Fibroblast of lung (primary cell): ENCODE measurements around the gene PRDX2. TPM values are rescaled to one million over a fixed set of nuclear protein-coding genes. Genes with fewer than 3 reads are reported as not detected.

Source experiments
- DNase-seq, 2 donors: peaks; one replicate each; pipeline versions ENCODE4 v3.0.0 to v3.0.0-alpha.2; 2010; ENCODE audit warnings: low read depth in 2 of 2
- H2AFZ ChIP-seq: 2 replicates; pipeline ENCODE4 v1.5.1; 2012; ENCODE audit warnings: low read length, control low read depth, inconsistent platforms
- H3K27ac ChIP-seq: 2 replicates; pipeline ENCODE4 v1.5.1; 2011; ENCODE audit warnings: low read length, control low read depth; ENCODE audit not compliant: insufficient read depth
- H3K27me3 ChIP-seq: 2 replicates; pipeline ENCODE4 v1.5.1; 2011; ENCODE audit warnings: mild to moderate bottlenecking, low read length; ENCODE audit not compliant: control insufficient read depth, insufficient read depth
- H3K36me3 ChIP-seq: 2 replicates; pipeline ENCODE4 v1.5.1; 2011; ENCODE audit warnings: low read length; ENCODE audit not compliant: control insufficient read depth, insufficient read depth
- H3K4me1 ChIP-seq: 2 replicates; pipeline ENCODE4 v1.5.1; 2011; ENCODE audit warnings: low read length; ENCODE audit not compliant: control insufficient read depth, insufficient read depth; ENCODE audit errors: extremely low read depth
- H3K4me2 ChIP-seq: 2 replicates; pipeline ENCODE4 v1.5.1; 2011; ENCODE audit warnings: low read length, control low read depth; ENCODE audit not compliant: insufficient read depth; ENCODE audit errors: extremely low read depth
- H3K4me3 ChIP-seq, 4 experiments: fragments of 200-600 bp in 1 of 4; sonication (generic) in 1 of 4; replicated peaks in 1 of 4; 2 replicates each; pipeline ENCODE4 v1.5.1; 2011 to 2016; ENCODE audit warnings: low read length in 4 of 4, low read depth in 3 of 4, mild to moderate bottlenecking in 3 of 4, control low read depth in 2 of 4, inconsistent platforms in 1 of 4, mixed read lengths in 1 of 4; ENCODE audit not compliant: insufficient read depth in 1 of 4; ENCODE audit errors: control extremely low read depth in 1 of 4
- H3K79me2 ChIP-seq: 2 replicates; pipeline ENCODE4 v1.5.1; 2012; ENCODE audit warnings: mild to moderate bottlenecking, low read length, inconsistent platforms; ENCODE audit not compliant: control insufficient read depth, insufficient read depth
- H3K9ac ChIP-seq: 2 replicates; pipeline ENCODE4 v1.5.1; 2011; ENCODE audit warnings: mild to moderate bottlenecking, low read length, control low read depth; ENCODE audit not compliant: insufficient read depth
- H3K9me3 ChIP-seq: 2 replicates; pipeline ENCODE4 v1.5.1; 2012; ENCODE audit warnings: low read depth, low read length; ENCODE audit not compliant: control insufficient read depth, insufficient read depth
- H4K20me1 ChIP-seq: 2 replicates; pipeline ENCODE4 v1.5.1; 2011; ENCODE audit warnings: low read length; ENCODE audit not compliant: control insufficient read depth, insufficient read depth; ENCODE audit errors: extremely low read depth
- EZH2 ChIP-seq: IDR thresholded peaks from 2 replicates; pipeline ENCODE4 v1.5.1; 2012; ENCODE audit warnings: low read length, control low read depth, mild to moderate bottlenecking; ENCODE audit errors: missing control alignments
- polyA plus RNA-seq, 2 donors: library from polyadenylated mRNA; depleted of rRNA in 1 of 2; stranded (reverse) in 1 of 2; unstranded in 1 of 2; fragments of >200 nt; gene quantifications; 2 replicates each; pipeline ENCODE4 v1.2.1, GENCODE V29; 2011 to 2012; ENCODE audit warnings: missing spikeins in 1 of 2
- total RNA-seq: library from RNA; depleted of rRNA; stranded (reverse); fragments of >200 nt; gene quantifications from 2 replicates; pipeline ENCODE4 v1.2.1, GENCODE V29; 2014
- TF ChIP-seq, protein P1 (sequence below), 2 donors: IDR thresholded peaks in 1 of 2; conservative IDR thresholded peaks in 1 of 2; 1 replicate in 1 of 2; 2 replicates in 1 of 2; pipeline ENCODE4 v1.5.1; 2011 to 2012; ENCODE audit warnings: low read length in 2 of 2, control low read depth in 1 of 2, inconsistent platforms in 1 of 2, low read depth in 1 of 2, mild to moderate bottlenecking in 1 of 2

Gene PRDX2
- total and polyA plus RNA-seq, 2 donors (not counting 1 experiment from before 2014, with no cell fraction given): 186 to 228 TPM

DNA sequence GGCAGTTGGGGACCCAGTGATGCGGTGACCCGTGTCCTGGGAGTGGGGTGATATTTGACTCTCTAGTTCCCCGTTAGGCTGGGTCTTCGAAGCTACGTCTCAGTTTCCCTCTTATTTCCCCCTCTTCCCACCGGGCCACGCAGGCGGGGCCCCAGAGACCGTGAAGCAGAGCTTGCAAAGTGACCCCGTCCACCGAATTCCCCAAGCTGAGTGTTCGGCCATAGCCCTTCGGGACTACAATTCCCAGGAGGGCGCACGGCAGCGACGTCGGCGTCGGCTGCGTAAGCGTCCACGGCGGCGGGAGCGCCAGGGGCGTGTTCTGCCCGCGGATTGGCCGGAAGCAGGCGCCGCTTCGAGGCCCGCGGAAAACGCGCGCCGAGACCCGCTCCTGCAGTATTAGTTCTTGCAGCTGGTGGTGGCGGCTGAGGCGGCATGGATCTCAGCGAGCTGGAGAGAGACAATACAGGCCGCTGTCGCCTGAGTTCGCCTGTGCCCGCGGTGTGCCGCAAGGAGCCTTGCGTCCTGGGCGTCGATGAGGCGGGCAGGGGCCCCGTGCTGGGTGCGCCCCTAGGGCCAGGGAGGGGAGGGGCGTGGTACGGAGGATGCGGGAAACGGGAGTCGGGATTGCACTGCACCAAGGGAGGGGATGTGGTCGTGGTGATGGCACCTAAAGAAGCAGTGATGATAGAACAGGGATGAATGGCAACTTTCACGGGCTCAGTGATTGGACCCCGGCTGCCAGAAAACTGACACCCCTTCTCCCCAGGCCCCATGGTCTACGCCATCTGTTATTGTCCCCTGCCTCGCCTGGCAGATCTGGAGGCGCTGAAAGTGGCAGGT, 4.9 kb upstream of the PRDX2 start, which contains the start of gene RNASEH2A:
RNASEH2A (plus strand) TSS at position 343 of the 840 bp plus-strand sequence; CDS start at position 433, 90 bp downstream.
- TF ChIP-seq, protein P1, sequence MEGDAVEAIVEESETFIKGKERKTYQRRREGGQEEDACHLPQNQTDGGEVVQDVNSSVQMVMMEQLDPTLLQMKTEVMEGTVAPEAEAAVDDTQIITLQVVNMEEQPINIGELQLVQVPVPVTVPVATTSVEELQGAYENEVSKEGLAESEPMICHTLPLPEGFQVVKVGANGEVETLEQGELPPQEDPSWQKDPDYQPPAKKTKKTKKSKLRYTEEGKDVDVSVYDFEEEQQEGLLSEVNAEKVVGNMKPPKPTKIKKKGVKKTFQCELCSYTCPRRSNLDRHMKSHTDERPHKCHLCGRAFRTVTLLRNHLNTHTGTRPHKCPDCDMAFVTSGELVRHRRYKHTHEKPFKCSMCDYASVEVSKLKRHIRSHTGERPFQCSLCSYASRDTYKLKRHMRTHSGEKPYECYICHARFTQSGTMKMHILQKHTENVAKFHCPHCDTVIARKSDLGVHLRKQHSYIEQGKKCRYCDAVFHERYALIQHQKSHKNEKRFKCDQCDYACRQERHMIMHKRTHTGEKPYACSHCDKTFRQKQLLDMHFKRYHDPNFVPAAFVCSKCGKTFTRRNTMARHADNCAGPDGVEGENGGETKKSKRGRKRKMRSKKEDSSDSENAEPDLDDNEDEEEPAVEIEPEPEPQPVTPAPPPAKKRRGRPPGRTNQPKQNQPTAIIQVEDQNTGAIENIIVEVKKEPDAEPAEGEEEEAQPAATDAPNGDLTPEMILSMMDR (conservative IDR thresholded peaks at IDR 0.05 in 1 of 2, IDR thresholded peaks at IDR 0.05 in 1 of 2; ENCODE audit: low read depth in 1 of 2, low read length in 2 of 2): no peak
- no peak for TF ChIP-seq EZH2
- Histone ChIP-seq H3K4me2 (peak within 1 kb of the TSS; percentile 100), H3K27ac (peak within 1 kb of the TSS; percentile 57), H3K27me3 (no peaks in the 10 kb centered on the region), H4K20me1 (no peaks in the 10 kb centered on the region), H3K4me3 (peak within 1 kb of the TSS; percentile 68 to 76 (median 70)), H3K4me1 (peaks cover 10% of the 10 kb centered on the region), H2AFZ (peak within 1 kb of the TSS; percentile 94), H3K36me3 (peaks cover 1% of the 10 kb centered on the region), H3K9ac (peak within 1 kb of the TSS; percentile 60), H3K79me2 (peaks cover 7% of the 10 kb centered on the region), H3K9me3 (no peaks in the 10 kb centered on the region)
- peak; percentile 88 to 89 for DNase-seq

DNA sequence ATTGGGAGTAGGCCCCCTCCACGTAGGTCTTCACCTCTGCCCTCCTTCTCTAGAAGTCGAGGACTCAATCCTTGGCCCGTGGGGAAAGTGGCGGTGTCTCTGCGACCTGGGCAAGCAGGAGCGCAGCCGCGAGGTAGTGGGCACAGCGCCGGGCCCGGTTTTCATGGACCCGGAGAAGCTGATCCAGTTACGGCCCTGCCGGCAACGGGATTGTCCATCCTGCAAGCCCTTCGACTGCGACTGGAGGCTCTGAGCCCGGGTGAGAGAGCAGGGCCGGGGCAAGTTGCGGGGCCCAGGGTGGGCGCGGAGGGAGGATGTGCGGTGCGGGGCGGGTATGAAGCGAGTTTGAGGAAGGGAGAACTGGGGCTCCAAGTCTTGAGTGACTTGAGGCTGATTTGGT, 2.5 kb upstream of the PRDX2 start:
- Histone ChIP-seq H2AFZ (no peak overlapping the region), H3K4me2 (no peak overlapping the region), H3K79me2 (peaks cover 9% of the 10 kb centered on the region), H3K27ac (no peak overlapping the region), H3K9ac (no peak overlapping the region), H3K9me3 (no peaks in the 10 kb centered on the region), H3K4me1 (peaks cover 13% of the 10 kb centered on the region), H3K36me3 (no peaks in the 10 kb centered on the region), H3K27me3 (no peaks in the 10 kb centered on the region), H3K4me3 (no peak overlapping the region), H4K20me1 (no peaks in the 10 kb centered on the region)
- DNase-seq: no peak
- TF ChIP-seq, protein P1 (conservative IDR thresholded peaks at IDR 0.05 in 1 of 2, IDR thresholded peaks at IDR 0.05 in 1 of 2; ENCODE audit: low read depth in 1 of 2, low read length in 2 of 2): no peak
- no peak for TF ChIP-seq EZH2

DNA sequence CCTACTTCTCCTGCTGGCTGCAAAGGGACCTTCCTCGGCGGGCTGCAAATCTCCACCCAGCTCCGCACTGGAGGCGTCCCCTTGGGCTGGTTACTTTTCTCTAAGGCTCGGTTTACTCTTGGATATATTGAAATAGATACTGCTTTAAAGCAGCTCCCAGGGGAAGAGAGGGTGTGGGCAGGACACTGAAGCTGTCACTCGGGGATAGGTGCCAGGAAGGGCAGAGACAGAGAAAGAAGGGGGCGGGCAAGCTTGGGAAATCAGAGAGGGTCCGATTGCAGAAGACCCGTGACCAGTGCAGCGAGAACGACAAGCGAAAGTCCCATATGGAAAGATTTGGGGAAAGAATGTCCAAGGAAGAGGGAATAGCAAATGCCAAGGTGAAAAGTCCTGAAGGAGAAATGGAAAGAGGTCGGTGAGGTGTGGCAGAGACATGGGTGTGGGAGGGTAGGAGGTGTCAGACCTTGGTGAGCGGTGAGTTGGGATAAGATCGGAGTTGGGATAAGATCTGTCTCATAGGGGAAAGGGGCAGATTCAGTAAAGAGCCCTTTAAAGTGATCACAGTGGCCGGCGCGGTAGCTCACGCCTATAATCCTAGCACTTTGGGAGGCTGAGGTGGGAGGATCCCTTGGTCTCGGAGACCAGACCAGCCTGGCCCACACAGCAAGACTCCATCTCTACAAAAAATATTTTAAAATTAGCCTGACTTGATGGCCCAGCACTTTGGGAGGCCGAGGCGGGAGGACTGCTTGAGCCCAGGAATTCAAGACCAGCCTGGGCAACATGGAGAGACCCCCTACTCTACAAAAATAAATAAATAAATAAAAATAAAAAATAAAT, 887 bp upstream of the PRDX2 start:
- peaks cover 9% of the 10 kb centered on the region for H3K79me2 ChIP-seq
- H3K4me1 ChIP-seq: peaks cover 13% of the 10 kb centered on the region
- H3K9me3 ChIP-seq: no peaks in the 10 kb centered on the region
- H3K27me3 ChIP-seq: no peaks in the 10 kb centered on the region
- H3K36me3 ChIP-seq: no peaks in the 10 kb centered on the region
- no peak overlapping the region for H3K27ac ChIP-seq
- H3K9ac ChIP-seq: no peak overlapping the region
- TF ChIP-seq, protein P1 (conservative IDR thresholded peaks at IDR 0.05 in 1 of 2, IDR thresholded peaks at IDR 0.05 in 1 of 2; ENCODE audit: low read depth in 1 of 2, low read length in 2 of 2): no peak
- TF ChIP-seq EZH2: no peak
- no peaks in the 10 kb centered on the region for H4K20me1 ChIP-seq
- DNase-seq: no peak
- peak overlapping the region; percentile 99 for H3K4me2 ChIP-seq
- peak overlapping the region; percentile 56 to 87 (median 82) for H3K4me3 ChIP-seq
- H2AFZ ChIP-seq: peak overlapping the region; percentile 91
